Measurements from ENCODE around the gene NDFIP1.

The NDFIP1 gene

GRCh38 chr5:142166754-142167153 lies 58.2 kb downstream of the NDFIP1 start:
- no peak for DNase-seq (ENCODE audit: low read depth)
- H3K27me3 ChIP-seq (replicated peaks; ENCODE audit: control insufficient read depth, insufficient read depth, low read length): no peaks in the 10 kb centered on the region
- H3K9ac ChIP-seq (ENCODE audit: low read length): no peak overlapping the region
- H3K4me3 ChIP-seq (ENCODE audit: low read length): no peak overlapping the region
- no peaks in the 10 kb centered on the region for H3K9me3 ChIP-seq (ENCODE audit: control insufficient read depth, low read length)
- no peaks in the 10 kb centered on the region for H3K36me3 ChIP-seq (ENCODE audit: control insufficient read depth, insufficient read depth, low read length, severe bottlenecking)
- H3K4me1 ChIP-seq (ENCODE audit: control insufficient read depth, insufficient read depth, low read length): peaks cover 4% of the 10 kb centered on the region

GRCh38 chr5:142167458-142167857 lies 58.9 kb downstream of the NDFIP1 start:
- no peaks in the 10 kb centered on the region for H3K9me3 ChIP-seq (ENCODE audit: control insufficient read depth, low read length)
- H3K27me3 ChIP-seq (replicated peaks; ENCODE audit: control insufficient read depth, insufficient read depth, low read length): no peaks in the 10 kb centered on the region
- no peaks in the 10 kb centered on the region for H3K36me3 ChIP-seq (ENCODE audit: control insufficient read depth, insufficient read depth, low read length, severe bottlenecking)
- H3K9ac ChIP-seq (ENCODE audit: low read length): no peak overlapping the region
- H3K4me1 ChIP-seq (ENCODE audit: control insufficient read depth, insufficient read depth, low read length): peaks cover 4% of the 10 kb centered on the region
- no peak for DNase-seq (ENCODE audit: low read depth)
- no peak overlapping the region for H3K4me3 ChIP-seq (ENCODE audit: low read length)

DNA sequence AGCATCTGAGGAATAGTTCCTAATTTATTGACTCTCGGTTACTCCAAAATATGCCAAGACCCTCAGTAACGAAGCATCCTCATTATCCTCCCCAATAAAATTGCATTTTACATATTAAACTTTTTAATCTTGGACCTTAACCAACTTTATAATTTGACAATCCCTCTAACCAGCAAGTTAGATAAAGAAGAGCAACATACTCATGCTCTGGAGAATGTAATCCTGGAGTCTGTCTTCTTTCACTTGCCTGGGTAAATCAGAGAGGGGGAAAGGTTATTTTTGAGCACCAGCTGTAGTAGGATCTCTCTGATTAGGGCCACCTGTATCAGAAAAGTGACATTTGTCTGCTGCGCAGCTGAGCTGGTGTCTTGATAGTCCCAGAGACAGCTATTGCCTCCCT lies 59.8 kb downstream of the NDFIP1 start:
- no peak for DNase-seq (ENCODE audit: low read depth)
- H3K36me3 ChIP-seq (ENCODE audit: control insufficient read depth, insufficient read depth, low read length, severe bottlenecking): no peaks in the 10 kb centered on the region
- no peak overlapping the region for H3K9ac ChIP-seq (ENCODE audit: low read length)
- no peak overlapping the region for H3K4me3 ChIP-seq (ENCODE audit: low read length)
- no peaks in the 10 kb centered on the region for H3K27me3 ChIP-seq (replicated peaks; ENCODE audit: control insufficient read depth, insufficient read depth, low read length)
- H3K9me3 ChIP-seq (ENCODE audit: control insufficient read depth, low read length): no peaks in the 10 kb centered on the region
- peaks cover 4% of the 10 kb centered on the region for H3K4me1 ChIP-seq (ENCODE audit: control insufficient read depth, insufficient read depth, low read length)

GRCh38 chr5:142170254-142170953 lies 61.8 kb downstream of the NDFIP1 start:
- Histone ChIP-seq H3K36me3 (ENCODE audit: control insufficient read depth, insufficient read depth, low read length, severe bottlenecking) (no peaks in the 10 kb centered on the region), H3K4me3 (ENCODE audit: low read length) (no peak overlapping the region), H3K9ac (ENCODE audit: low read length) (no peak overlapping the region), H3K4me1 (ENCODE audit: control insufficient read depth, insufficient read depth, low read length) (peaks cover 4% of the 10 kb centered on the region), H3K27me3 (replicated peaks; ENCODE audit: control insufficient read depth, insufficient read depth, low read length) (peaks cover 2% of the 10 kb centered on the region), H3K9me3 (ENCODE audit: control insufficient read depth, low read length) (no peaks in the 10 kb centered on the region)
- no peak for DNase-seq (ENCODE audit: low read depth)

DNA sequence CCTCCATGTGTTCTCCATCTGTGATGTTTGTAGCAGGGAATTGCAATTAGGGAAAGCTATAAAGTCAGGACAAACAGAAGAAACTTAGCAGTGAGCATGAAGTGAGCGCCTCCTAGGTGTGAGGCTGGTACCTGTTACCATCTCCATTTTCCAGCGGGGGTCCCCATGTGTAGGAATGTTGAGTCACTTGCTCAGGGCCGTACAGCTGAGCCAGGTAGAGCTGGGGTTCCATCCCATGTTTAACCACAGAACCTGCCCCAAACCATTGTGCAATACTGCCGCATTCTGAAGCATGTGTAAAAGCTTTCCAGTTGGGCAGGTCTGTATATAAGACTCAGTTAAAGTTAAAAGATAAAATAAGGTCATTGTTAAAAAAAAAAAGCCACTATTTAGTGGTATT lies 62.7 kb downstream of the NDFIP1 start:
- peaks cover 8% of the 10 kb centered on the region for H3K27me3 ChIP-seq (replicated peaks; ENCODE audit: control insufficient read depth, insufficient read depth, low read length)
- H3K4me3 ChIP-seq (ENCODE audit: low read length): no peak overlapping the region
- no peaks in the 10 kb centered on the region for H3K36me3 ChIP-seq (ENCODE audit: control insufficient read depth, insufficient read depth, low read length, severe bottlenecking)
- DNase-seq (ENCODE audit: low read depth): no peak
- no peaks in the 10 kb centered on the region for H3K9me3 ChIP-seq (ENCODE audit: control insufficient read depth, low read length)
- H3K9ac ChIP-seq (ENCODE audit: low read length): no peak overlapping the region
- peaks cover 4% of the 10 kb centered on the region for H3K4me1 ChIP-seq (ENCODE audit: control insufficient read depth, insufficient read depth, low read length)

- no peaks in the 10 kb centered on the region for H3K9me3 ChIP-seq (ENCODE audit: control insufficient read depth, low read length)
- no peaks in the 10 kb centered on the region for H3K4me1 ChIP-seq (ENCODE audit: control insufficient read depth, insufficient read depth, low read length)
- H3K9ac ChIP-seq (ENCODE audit: low read length): no peak overlapping the region
- no peaks in the 10 kb centered on the region for H3K36me3 ChIP-seq (ENCODE audit: control insufficient read depth, insufficient read depth, low read length, severe bottlenecking)
- H3K4me3 ChIP-seq (ENCODE audit: low read length): no peak overlapping the region
- no peak for DNase-seq (ENCODE audit: low read depth)
- peaks cover 8% of the 10 kb centered on the region for H3K27me3 ChIP-seq (replicated peaks; ENCODE audit: control insufficient read depth, insufficient read depth, low read length)
Observed at GRCh38 chr5:142175039-142175438, 66.5 kb downstream of the NDFIP1 start.

GRCh38 chr5:142175461-142176142 lies 67.0 kb downstream of the NDFIP1 start:
- H3K9me3 ChIP-seq (ENCODE audit: control insufficient read depth, low read length): no peaks in the 10 kb centered on the region
- H3K27me3 ChIP-seq (replicated peaks; ENCODE audit: control insufficient read depth, insufficient read depth, low read length): peaks cover 8% of the 10 kb centered on the region
- DNase-seq (ENCODE audit: low read depth): no peak
- H3K9ac ChIP-seq (ENCODE audit: low read length): no peak overlapping the region
- H3K4me3 ChIP-seq (ENCODE audit: low read length): no peak overlapping the region
- H3K4me1 ChIP-seq (ENCODE audit: control insufficient read depth, insufficient read depth, low read length): no peaks in the 10 kb centered on the region
- no peaks in the 10 kb centered on the region for H3K36me3 ChIP-seq (ENCODE audit: control insufficient read depth, insufficient read depth, low read length, severe bottlenecking)

DNA sequence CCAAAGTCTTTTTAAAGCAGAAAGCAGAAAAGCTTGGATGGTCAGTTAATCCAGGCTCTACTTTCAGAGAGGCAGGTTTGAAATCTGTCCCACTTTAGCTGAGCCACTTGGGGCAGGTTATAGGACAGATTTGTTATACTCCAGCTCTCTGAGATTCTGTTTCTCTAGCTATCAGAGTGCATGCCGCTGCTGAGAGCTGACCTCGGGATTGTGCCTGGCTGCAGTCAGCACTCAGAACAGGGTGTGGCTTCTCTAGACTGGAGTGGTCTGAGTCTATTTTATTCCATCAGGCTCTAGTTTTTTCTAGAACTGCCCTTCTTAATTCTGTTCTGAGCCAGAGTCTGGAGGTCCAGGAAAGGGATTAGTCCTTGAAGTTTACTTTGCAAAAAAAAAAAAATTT lies 67.7 kb downstream of the NDFIP1 start:
- no peak for DNase-seq (ENCODE audit: low read depth)
- H3K4me3 ChIP-seq (ENCODE audit: low read length): no peak overlapping the region
- H3K9me3 ChIP-seq (ENCODE audit: control insufficient read depth, low read length): no peaks in the 10 kb centered on the region
- no peaks in the 10 kb centered on the region for H3K4me1 ChIP-seq (ENCODE audit: control insufficient read depth, insufficient read depth, low read length)
- no peak overlapping the region for H3K9ac ChIP-seq (ENCODE audit: low read length)
- peaks cover 9% of the 10 kb centered on the region for H3K27me3 ChIP-seq (replicated peaks; ENCODE audit: control insufficient read depth, insufficient read depth, low read length)
- H3K36me3 ChIP-seq (ENCODE audit: control insufficient read depth, insufficient read depth, low read length, severe bottlenecking): no peaks in the 10 kb centered on the region

DNA sequence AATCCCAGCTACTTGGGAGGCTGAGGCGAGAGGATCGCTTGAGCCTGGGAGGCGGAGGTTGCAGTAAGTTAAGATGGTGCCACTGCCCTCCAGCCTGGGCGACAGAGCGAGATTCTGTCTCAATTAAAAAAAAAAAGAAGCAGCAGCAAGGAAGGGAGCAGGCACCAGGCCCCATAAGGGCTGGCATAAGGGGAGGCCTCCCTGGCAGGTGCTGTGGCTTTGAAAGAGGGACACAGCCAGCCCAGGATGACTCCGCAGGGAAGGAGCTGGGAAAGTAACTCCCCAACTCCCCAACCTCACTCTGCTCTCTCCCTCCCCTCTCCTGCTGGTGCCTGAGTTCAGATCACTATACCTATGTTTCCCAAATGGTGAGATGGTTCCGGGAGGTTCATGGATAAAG lies 70.1 kb downstream of the NDFIP1 start:
- H3K4me1 ChIP-seq (ENCODE audit: control insufficient read depth, insufficient read depth, low read length): no peaks in the 10 kb centered on the region
- H3K36me3 ChIP-seq (ENCODE audit: control insufficient read depth, insufficient read depth, low read length, severe bottlenecking): no peaks in the 10 kb centered on the region
- no peak overlapping the region for H3K9ac ChIP-seq (ENCODE audit: low read length)
- no peaks in the 10 kb centered on the region for H3K9me3 ChIP-seq (ENCODE audit: control insufficient read depth, low read length)
- no peak overlapping the region for H3K4me3 ChIP-seq (ENCODE audit: low read length)
- peaks cover 12% of the 10 kb centered on the region for H3K27me3 ChIP-seq (replicated peaks; ENCODE audit: control insufficient read depth, insufficient read depth, low read length)
- DNase-seq (ENCODE audit: low read depth): no peak

- H3K4me3 ChIP-seq (ENCODE audit: low read length): no peak overlapping the region
- H3K36me3 ChIP-seq (ENCODE audit: control insufficient read depth, insufficient read depth, low read length, severe bottlenecking): no peaks in the 10 kb centered on the region
- no peaks in the 10 kb centered on the region for H3K9me3 ChIP-seq (ENCODE audit: control insufficient read depth, low read length)
- H3K27me3 ChIP-seq (replicated peaks; ENCODE audit: control insufficient read depth, insufficient read depth, low read length): peaks cover 12% of the 10 kb centered on the region
- no peak for DNase-seq (ENCODE audit: low read depth)
- no peaks in the 10 kb centered on the region for H3K4me1 ChIP-seq (ENCODE audit: control insufficient read depth, insufficient read depth, low read length)
- no peak overlapping the region for H3K9ac ChIP-seq (ENCODE audit: low read length)
Observed at GRCh38 chr5:142179776-142180387, 71.3 kb downstream of the NDFIP1 start.

GRCh38 chr5:142181096-142181495 lies 72.5 kb downstream of the NDFIP1 start:
- Histone ChIP-seq H3K4me1 (ENCODE audit: control insufficient read depth, insufficient read depth, low read length) (no peaks in the 10 kb centered on the region), H3K4me3 (ENCODE audit: low read length) (no peak overlapping the region), H3K27me3 (replicated peaks; ENCODE audit: control insufficient read depth, insufficient read depth, low read length) (peaks cover 4% of the 10 kb centered on the region), H3K36me3 (ENCODE audit: control insufficient read depth, insufficient read depth, low read length, severe bottlenecking) (no peaks in the 10 kb centered on the region), H3K9ac (ENCODE audit: low read length) (no peak overlapping the region), H3K9me3 (ENCODE audit: control insufficient read depth, low read length) (no peaks in the 10 kb centered on the region)
- no peak for DNase-seq (ENCODE audit: low read depth)

All from adipocyte (in vitro differentiated cells).